Measurements from ENCODE around the gene NAA10. TPM values are rescaled to one million over a fixed set of nuclear protein-coding genes. Genes with fewer than 3 reads are reported as not detected.
A peak's percentile ranks its signal among the peaks of the same experiment; 100 is the strongest.
"Not testable (repeated sequence)": the region's sequence is repeated elsewhere in the genome, so short reads cannot be mapped to it uniquely, and the experiment has no call there.

Gene NAA10
- 69.2 TPM for total RNA-seq
- long read RNA-seq, transcript NAA10-208 (8 exons, 1,772 nt), result major isoform, 26 of 43 reads
- long read RNA-seq, partial matches to known transcripts, result 1 of 43 reads
- long read RNA-seq, other reads (novel, unspliced or antisense), result 9 of 43 reads

- H3K27ac ChIP-seq, result peak within 1 kb of the TSS; percentile 60
- intact Hi-C loops (cut with DNase I), result no loop called here
- peak; percentile 80 for DNase-seq
Measured at GRCh38 chrX:153934762-153935325, at the start of gene NAA10. NAA10 (minus strand) TSS chrX:153935037; CDS start chrX:153934904, 133 bp downstream.

GRCh38 chrX:153983321-153983801, 48.5 kb upstream of the NAA10 start:
- no peak for ATAC-seq
- Histone ChIP-seq H3K4me1 (peaks cover 13% of the 10 kb centered on the region), H3K4me3 (no peak overlapping the region), H3K27ac (no peak overlapping the region), H3K9me3 (no peaks in the 10 kb centered on the region), H3K36me3 (no peaks in the 10 kb centered on the region), H3K27me3 (ENCODE audit: low read depth) (no peaks in the 10 kb centered on the region)
- TF ChIP-seq CTCF (IDR thresholded peaks at IDR 0.05), result no peak
- intact Hi-C loops (cut with DNase I), result no loop called here
- no peak for DNase-seq

More at GRCh38 chrX:153934762-153935325, at the start of gene NAA10:
- Histone ChIP-seq H3K9me3 (no peaks in the 10 kb centered on the region), H3K36me3 (peaks cover 31% of the 10 kb centered on the region), H3K4me1 (peaks cover 11% of the 10 kb centered on the region), H3K27me3 (ENCODE audit: low read depth) (no peaks in the 10 kb centered on the region), H3K4me3 (peak within 1 kb of the TSS; percentile 71)
- peak; percentile 97 to 98 for ATAC-seq
- TF ChIP-seq CTCF (IDR thresholded peaks at IDR 0.05), result no peak

GRCh38 chrX:153981771-153982533, 47.1 kb upstream of the NAA10 start:
- Histone ChIP-seq H3K4me1 (peaks cover 13% of the 10 kb centered on the region), H3K4me3 (no peak overlapping the region), H3K36me3 (no peaks in the 10 kb centered on the region), H3K27ac (peak overlapping the region; percentile 49), H3K27me3 (ENCODE audit: low read depth) (no peaks in the 10 kb centered on the region), H3K9me3 (no peaks in the 10 kb centered on the region)
- DNase-seq, result peak; percentile 73
- no peak for TF ChIP-seq CTCF (IDR thresholded peaks at IDR 0.05)
- intact Hi-C loops (cut with DNase I), result no loop called here
- peak; percentile 35 to 64 for ATAC-seq

- peaks cover 13% of the 10 kb centered on the region for H3K4me1 ChIP-seq
- no peaks in the 10 kb centered on the region for H3K36me3 ChIP-seq
- peak overlapping the region; percentile 49 for H3K27ac ChIP-seq
- TF ChIP-seq CTCF (IDR thresholded peaks at IDR 0.05), result no peak
- no peak overlapping the region for H3K4me3 ChIP-seq
- DNase-seq (no peak), ATAC-seq (no peak)
- no peaks in the 10 kb centered on the region for H3K9me3 ChIP-seq
- intact Hi-C loops (cut with DNase I), result no loop called here
- H3K27me3 ChIP-seq (ENCODE audit: low read depth), result no peaks in the 10 kb centered on the region
Measured at GRCh38 chrX:153981231-153981630, 46.4 kb upstream of the NAA10 start.

- H3K4me3 ChIP-seq; DNase-seq; H3K27me3 ChIP-seq (ENCODE audit: low read depth); H3K27ac ChIP-seq; intact Hi-C loops (cut with DNase I); ATAC-seq; H3K9me3 ChIP-seq; H3K36me3 ChIP-seq: not testable (repeated sequence)
- peaks cover 13% of the 10 kb centered on the region for H3K4me1 ChIP-seq
Measured at GRCh38 chrX:153980394-153980793, 45.6 kb upstream of the NAA10 start.

Data from lower lobe of right lung (tissue), 2 donors.